Forelimb muscle (tissue), 1 donor: Measurements from ENCODE around the gene HECW1. TPM values are rescaled to one million over a fixed set of nuclear protein-coding genes. Genes with fewer than 3 reads are reported as not detected.
"Not testable (repeated sequence)": the region's sequence is repeated elsewhere in the genome, so short reads cannot be mapped to it uniquely, and the experiment has no call there.

ENCODE experiments used
- DNase-seq: peaks from one replicate; pipeline ENCODE4 v3.0.0-alpha.2; 2013; ENCODE audit warnings: low read depth
- polyA plus RNA-seq: library from polyadenylated mRNA; unstranded; fragments of 120-200 nt; gene quantifications from one replicate; pipeline ENCODE4 v1.2.1, GENCODE V29; 2013; ENCODE audit not compliant: insufficient read length

Gene HECW1
- polyA plus RNA-seq, 1 donor, result 0.23 TPM

DNA sequence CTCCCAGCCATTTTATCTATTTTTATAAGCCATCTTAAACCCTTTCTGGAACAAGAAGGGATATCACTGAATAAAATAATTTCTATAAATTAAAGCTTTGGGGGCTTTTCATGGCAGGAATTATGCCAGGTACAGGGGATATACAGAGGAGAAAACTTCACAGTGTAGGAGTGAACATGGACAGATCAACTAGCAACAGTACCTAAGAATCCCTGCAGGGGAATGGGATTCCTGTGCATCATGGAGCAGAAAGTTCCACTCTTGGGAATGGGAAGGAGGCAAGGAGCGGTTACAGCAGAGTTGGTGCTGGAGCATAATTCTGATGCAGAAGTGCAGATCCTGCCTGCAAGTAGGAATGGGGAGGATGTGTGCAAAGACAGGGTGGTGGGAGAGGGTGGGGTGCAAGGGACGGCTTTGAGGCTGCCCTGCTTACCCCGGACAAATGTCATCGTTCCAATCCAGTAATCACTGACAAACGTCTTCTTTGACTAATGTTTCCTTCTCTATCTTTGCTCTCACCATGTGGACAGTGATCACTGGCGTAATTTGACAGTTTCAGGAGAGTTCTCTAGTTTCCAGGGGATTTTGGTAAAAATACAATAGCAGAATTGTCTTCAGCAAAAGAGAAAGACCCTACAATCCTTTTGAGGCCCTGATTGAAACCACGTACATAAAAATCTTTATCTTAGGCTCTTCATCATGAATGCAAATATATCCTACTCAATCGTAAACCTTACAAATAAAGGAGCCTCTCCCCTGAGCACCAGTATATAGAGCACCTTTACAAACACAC, 196.7 kb downstream of the HECW1 start:
- DNase-seq, result no peak

DNA sequence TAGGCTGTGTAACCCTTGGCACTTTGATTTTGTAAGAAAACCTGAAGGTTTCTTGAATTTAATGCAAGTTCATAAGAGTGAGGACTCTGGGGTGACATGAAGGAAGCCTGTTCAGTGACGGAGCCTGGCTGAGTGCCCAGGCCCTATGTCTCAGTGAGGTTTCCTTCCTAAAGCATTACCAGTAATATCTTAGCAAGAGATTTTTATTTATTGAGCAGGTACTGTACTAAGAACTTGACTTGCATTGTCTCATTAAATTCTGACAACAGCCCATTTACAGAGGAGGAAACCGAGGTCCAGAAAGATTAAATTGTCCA, 197.2 kb downstream of the HECW1 start:
- no peak for DNase-seq

DNA sequence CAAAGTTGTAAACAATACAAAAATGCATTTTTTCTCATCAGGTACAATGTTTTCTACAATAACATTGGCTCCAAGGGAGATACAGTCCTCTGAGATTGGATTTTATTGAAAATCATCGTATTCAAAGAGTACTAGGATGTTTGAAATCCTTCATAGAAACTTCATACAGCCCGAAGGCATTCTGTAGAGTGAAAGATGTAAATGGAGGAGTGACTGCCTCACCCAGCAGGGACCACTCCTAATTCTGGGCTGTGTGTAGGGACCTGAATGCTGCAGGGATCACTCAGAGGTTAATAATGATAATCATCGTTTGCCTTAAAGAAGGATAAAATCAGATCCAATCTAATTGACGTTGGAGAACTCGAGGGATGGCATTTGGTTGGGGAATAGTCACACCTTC, 198.6 kb downstream of the HECW1 start:
- DNase-seq, result no peak

DNA sequence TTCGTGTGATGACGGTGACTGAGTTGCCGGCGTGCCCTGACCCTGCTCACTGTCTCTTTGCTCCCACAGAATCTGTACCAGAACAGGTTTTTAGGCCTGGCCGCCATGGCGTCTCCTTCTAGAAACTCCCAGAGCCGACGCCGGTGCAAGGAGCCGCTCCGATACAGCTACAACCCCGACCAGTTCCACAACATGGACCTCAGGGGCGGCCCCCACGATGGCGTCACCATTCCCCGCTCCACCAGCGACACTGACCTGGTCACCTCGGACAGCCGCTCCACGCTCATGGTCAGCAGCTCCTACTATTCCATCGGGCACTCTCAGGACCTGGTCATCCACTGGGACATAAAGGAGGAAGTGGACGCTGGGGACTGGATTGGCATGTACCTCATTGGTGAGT, 199.2 kb downstream of the HECW1 start:
- no peak for DNase-seq

DNA sequence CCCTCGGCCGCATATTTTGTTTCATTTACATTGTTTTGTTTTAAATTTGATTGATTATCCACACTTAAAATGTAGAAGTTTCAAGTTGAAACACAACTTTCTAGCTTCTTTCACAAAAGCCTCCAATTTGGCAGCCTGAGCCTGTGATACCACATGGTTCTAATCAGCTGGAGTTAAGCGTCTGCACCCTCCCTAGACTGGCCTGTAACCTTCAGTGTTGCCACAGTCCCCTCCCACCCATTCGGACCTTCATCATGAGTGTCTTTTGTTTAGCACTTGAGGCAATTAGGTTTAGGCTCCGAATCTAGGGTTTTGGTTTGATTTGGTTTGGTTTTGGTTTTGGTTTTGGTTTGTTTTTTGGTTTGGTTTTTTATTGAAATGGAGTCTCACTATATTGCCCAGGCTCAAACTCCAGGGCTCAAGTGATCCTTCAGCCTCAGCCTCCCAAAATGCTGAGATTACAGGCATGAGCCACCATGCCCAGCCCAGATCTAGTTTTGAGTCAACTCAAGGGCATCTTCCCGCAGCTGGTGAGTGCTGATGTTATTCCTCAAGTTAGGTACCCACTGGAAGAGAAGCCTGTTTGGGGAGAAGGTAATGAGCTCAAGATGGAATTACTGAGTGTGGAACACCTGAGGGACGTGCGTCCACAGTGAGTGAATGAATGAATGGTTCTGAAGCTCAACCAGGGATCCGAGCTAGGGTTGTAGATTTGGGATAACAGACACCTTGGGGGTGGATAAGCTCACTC, 201.4 kb downstream of the HECW1 start:
- no peak for DNase-seq

DNA sequence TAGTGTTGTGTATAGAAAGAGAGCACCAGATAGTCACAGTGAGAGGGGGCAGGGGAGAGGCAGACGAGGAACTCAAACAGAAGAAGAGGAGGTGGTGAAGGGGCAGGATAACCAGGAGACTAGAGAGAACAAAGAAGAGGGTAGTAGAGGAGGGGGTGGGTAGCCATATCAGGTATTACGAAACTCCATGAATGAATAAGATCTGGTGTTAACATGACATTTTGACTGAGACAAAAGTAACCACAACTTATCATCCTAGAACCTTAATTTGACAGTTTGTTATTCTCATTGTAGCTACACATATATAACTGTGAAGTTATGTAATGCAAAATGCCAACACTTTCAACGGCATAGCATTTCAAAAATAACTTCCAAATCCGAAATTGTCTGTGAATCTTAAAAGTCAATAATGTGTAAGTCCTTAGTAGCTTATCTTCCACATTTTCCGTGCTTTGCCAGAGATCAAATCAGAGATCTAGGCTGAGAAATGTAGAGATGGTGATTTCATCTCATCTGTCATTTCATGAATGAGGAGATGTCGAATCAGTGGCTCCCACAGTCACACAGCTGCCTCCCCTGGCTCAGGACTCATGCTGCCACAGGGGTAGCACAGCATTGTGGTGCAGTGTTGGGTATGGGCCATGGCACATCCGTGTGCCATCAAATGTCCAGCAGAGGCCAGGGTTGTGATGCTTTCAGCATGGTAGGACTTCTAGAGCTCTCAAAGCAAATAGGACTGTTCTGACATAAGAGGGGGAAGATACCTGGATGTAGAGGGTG, 202.1 kb downstream of the HECW1 start:
- no peak for DNase-seq

DNA sequence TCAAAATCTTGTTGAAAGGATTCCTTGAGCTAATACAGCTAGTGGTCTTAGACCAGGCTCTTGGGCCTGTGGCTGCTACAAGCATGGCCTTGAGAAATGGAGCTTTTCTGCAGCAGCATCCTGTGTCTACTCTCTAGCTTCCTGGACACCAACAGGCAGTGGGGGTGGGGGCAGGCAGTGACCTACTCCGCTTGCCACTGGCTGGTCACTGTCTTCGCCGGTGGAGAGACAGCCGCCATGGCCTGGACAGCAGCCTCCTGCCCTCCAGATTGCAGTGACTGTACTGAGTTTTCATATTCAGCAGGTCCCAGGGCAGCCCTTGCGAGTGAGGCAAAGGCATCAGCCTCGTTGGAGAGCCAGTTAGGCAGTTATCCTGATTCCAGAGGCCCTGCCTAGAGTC, 204.6 kb downstream of the HECW1 start:
- no peak for DNase-seq

DNA sequence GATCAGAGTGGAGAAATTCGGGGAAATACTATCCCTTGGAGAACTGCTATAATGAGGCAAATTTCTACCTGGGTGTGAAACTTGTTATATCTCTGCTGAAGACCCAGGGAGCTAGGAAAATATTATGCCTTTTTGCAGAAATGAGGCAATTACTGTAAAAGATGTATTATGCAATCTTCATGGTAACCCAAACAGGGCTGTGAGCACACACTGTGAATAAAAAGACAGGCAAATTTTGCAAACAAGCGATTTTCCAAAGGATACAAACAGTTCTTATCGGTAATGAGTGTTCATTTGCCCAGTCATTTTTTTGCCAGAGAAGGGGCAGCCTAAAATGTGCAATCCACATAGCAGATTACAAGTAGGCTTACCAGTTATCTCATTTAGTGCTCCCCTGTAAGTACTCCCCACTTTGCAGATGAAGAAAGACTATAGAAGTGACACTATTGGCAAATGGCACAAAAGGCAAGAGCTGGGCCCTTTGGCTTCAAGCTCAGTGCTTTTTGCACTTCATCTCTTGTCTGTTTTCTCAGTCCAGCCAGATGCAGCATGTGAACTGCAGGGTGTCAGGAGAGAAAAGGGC, 205.8 kb downstream of the HECW1 start:
- no peak for DNase-seq

DNA sequence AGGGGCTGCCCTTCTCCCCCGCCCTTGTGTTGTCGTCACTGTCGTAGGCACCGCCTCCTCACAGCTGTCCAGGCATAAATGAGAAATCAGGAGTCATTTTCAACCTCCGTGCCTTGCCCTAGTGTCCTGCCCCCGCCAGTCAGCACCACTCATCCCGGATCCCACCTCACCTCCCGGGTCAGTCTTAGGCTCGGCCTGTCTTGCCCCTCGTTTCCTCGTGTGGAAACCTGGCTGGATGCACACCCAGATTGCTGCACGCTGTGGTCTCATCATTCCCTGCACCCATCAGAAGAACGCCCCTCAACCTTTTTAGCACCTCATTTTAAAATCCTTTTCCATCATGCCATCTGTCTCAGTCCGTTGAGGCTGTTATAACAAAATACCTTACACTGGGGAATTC, 213.1 kb downstream of the HECW1 start:
- DNase-seq, result no peak

DNA sequence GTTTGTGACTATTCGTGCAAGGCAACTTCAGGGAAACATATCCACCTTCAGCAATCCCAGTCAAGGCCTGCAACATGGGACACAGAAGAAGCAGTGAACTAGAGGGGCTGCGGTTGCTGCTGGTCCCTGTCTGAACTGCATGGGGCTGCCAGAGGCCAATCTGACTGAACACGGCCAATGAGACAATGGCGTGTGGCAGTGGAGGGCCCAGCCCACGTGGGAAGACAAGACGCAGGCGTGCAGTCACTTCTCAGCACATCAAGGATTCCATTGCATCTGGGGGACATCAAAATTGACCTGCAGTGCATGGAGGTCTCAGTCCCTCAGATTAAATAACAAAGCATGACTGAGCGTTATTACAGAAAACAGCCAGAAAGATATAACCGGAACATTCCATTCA, 215.9 kb downstream of the HECW1 start:
- no peak for DNase-seq

DNA sequence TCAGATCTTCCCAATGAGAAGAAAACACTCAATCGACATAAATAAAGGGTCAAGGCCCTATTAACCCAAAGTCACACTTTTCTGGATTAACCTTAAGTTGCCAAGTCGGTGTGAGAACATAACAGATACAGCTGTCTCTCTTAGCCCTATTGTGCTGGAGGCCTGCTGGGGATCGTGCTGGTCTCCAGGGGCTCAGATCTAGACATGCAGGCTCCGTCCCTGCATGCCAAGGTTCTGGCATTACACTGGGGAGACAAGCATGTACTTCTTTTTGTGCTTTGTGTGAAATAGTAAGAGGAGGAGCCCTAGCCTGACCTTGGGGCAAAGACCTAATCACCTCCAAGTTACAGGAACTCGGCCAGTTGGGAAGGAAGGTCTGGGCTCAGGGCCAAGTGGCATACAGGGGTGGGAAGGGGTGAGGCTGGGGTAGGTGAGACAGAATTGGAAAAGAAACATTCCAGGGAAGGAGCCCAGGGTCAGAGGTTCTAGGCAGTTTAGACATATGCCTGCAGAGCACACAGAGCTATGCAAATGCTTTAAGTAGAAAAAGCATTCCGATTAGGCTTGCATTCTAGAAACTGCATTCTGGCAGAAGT, 216.4 kb downstream of the HECW1 start:
- no peak for DNase-seq

DNA sequence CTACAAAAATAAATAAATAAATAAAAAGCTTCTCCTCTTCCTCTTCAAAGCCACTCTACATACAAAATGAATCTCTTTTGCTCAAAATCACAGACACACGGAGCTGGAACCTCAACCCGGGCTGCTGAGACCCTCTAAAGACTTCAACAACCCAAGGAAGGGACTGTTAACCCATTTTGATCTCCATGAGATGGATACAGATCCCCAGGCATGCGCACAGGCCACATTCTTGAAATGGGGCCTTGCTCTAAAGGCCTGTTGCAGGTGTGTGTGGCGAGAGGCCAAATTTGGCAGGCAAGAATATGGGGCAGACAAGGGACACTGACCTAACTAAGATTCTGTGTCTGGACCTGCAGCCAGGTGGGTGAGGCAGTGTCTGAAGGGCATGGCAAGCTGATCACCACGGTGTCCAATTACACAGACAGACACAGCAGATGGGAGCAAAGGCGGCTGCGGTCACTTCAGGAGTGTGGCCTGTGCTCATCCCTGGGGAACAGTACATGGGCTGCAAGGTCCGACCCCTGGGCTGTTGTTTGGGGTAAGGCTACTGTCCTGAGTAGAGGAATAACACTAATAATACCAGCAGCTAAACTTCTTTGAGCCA, 219.8 kb downstream of the HECW1 start:
- DNase-seq, result no peak

DNA sequence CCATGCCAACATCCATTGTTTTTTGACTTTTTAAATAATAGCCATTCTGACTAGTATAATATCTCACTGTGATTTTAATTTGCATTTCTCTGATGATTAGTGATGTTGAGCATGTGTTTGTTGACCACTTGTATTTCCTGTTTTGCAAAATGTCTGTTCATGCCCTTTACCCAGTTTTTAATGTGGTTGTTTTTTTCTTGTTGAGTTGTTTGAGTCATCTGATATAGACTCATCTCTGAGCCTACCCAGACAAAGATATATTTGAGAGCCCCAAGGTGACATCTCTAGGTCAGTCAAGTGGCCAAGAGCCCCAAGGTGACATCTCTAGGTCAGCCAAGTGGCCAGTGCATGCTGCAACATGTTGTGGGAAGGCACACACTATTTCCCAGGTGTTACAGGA, 224.7 kb downstream of the HECW1 start:
- DNase-seq, result no peak

DNA sequence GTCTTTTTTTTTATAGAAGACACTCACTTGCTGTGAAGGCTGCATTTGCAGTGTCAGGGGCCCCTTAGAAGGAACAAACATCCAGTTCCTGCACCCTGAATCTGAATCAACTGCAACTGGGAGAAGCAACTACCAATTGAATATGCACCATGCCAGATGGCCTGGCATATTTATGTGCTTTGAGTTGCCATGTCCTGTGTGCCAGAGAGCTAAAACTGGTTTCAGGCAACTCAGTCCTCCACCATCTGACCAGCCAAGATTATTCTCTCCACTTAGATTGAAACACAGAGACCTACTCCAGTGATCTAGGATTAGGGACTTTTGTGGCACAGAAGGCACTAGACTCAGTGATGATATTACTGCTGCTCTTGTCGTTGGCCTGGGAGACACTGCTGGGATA, 225.4 kb downstream of the HECW1 start:
- DNase-seq, result no peak

DNA sequence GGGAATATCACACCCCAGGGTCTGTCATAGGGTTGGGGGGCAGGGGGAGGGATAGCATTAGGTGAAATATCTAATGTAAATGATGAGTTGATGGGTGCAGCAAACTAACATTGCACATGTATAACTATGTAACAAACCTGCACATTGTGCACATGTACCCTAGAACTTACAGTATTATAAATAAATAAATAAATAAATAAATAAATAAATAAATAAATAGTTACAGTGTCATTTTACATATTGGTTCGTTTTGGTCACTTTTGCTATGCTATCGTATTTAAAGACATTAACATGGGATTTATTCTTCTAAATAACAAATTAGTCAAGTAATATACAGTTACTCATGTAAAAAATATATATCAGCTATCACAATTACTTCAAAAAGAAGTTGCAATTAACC, 228.7 kb downstream of the HECW1 start:
- no peak for DNase-seq

DNA sequence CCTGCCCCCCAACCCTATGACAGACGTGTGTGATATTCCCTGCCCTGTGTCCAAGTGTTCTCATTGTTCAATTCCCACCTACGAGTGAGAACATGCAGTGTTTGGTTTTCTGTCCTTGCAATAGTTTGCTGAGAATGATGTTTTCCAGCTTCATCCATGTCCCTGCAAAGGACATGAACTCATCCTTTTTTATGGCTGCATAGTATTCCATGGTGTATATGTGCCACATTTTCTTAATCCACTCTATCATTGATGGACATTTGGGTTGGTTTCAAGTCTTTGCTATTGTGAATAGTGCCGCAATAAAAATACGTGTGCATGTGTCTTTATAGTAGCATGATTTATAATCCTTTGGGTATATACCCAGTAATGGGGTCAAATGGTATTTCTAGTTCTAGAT, 231.0 kb downstream of the HECW1 start:
- not testable (repeated sequence) for DNase-seq

DNA sequence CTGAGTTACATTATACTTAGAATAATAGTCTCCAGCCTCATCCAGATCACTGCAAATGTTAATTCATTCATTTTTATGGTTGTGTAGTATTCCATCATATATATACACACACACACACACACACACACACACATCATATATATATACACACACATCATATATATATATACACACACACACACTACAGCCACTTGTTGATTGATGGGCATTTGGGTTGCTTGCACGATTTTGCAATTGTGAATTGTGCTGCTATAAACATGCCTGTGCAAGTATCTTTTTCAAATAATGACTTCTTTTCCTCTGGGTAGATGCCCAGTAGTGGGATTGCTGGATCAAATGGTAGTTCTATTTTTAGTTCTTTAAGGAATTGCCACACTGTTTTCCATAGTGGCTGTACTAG, 233.2 kb downstream of the HECW1 start:
- DNase-seq, result not testable (repeated sequence)

DNA sequence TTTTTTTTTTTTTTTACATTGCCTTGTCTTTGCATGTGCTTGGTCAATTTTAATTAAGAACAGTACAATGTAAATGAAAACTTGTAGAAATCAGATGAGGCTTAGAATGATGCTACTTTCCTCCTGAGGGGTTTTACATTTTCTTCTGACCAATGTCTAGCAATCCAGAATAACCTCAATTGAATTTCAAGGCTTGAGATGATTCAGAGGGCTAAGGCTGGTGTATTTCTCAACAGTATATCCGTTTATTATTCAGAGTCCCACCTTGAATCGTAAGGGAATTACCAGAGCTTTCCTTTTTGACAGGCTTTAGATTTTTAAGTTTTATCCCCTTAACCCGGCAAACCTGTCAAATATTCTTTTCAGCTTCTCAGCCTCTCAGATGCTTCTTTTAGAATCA, 239.2 kb downstream of the HECW1 start:
- no peak for DNase-seq

DNA sequence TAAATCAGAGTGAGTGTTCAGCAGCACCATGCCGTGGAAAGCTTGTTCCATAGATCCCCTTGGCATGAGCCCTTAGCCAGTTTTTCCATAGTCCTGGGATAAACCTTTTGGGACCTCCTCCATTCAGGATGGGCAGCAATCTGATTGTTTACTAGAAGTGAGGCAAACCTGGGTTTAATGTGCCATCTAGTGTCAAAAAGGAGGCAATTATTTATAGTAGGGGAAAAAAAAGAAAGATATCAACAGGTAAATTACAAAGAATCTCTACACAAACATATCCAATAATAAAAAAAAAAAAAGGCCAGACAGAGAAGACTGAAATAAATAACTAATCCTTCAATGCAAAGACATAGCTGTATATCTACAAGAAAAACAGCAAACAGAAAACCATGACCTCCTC, 241.5 kb downstream of the HECW1 start:
- DNase-seq, result no peak

DNA sequence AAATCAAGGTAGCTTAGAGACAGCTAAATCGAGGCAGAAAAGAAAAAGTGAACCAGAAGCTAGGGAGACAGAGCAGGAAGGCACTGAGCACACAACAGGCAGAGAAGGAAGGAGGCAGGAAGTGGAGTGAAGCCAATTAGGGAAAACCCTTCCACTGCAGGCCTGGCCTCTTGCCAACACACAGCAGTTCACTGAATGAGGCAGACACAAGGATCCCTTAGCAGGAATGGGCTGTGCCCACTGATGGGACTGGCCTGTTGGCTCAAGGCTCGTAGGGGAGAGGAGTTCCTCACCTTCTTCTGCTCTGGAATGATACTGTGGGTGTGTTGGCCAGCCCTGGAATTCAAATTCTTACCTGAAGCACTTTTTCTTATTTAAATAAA, 250.2 kb downstream of the HECW1 start:
- DNase-seq, result no peak

DNA sequence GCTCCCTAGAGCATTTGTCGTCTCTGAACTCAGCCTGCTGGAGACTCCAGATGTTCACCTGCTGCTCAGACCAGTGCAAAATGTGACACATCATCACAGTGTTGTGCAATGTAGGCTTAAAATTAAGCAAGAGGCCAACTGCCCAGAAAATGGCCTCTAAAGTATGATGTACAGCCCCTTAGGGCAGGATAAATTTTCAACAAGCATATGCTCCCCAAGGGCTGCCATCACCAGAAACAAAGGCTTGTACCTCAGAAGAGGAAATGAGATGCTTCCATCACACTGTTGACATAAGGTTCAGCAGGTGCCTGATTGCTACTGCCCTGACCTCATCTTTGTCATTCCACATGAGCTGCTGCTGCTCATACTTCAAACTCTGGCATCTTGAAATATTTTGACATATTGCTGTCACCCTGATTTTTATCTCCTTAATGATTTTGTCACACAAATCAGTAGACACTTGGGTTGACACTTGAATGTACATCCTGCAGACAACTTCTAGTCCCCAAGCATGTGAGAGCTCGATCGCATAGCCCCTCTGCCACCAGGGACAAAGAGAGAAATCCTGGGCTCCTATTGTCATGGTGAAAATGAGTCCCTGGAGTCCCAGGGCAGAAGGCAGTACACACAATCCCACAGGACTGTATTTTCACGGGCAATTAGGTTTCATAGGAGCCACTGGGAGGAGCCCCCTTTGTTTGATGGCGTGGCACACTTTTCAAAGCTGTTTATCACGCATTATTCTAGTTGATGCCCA, 250.8 kb downstream of the HECW1 start:
- no peak for DNase-seq
